HG02763 (cell line): ENCODE data around the gene POU2AF1.

ENCODE experiments used
- ATAC-seq: cut with Tn5 transposase; IDR thresholded peaks from one replicate; pipeline ENCODE4 v1.9.1; 2021; ENCODE audit warnings: mild to moderate bottlenecking, moderate library complexity; ENCODE audit not compliant: unreplicated experiment

POU2AF1 gene

GRCh38 chr11:111361052-111361801 is 17.8 kb downstream of the POU2AF1 start:
- ATAC-seq: no peak

GRCh38 chr11:111360150-111361043 is 18.7 kb downstream of the POU2AF1 start:
- no peak for ATAC-seq

GRCh38 chr11:111359223-111360149 is 19.6 kb downstream of the POU2AF1 start:
- ATAC-seq: no peak

GRCh38 chr11:111358038-111359001 is 20.8 kb downstream of the POU2AF1 start:
- ATAC-seq: no peak

- ATAC-seq: no peak
Observed at GRCh38 chr11:111357150-111358037, 21.7 kb downstream of the POU2AF1 start.

GRCh38 chr11:111356660-111357048 is 22.4 kb downstream of the POU2AF1 start:
- ATAC-seq: no peak

- no peak for ATAC-seq
Observed at GRCh38 chr11:111355956-111356659, 23.0 kb downstream of the POU2AF1 start.

GRCh38 chr11:111355101-111355500 is 24.0 kb downstream of the POU2AF1 start:
- no peak for ATAC-seq

GRCh38 chr11:111354601-111354891 is 24.5 kb downstream of the POU2AF1 start:
- ATAC-seq: no peak

GRCh38 chr11:111353776-111354600 is 25.1 kb downstream of the POU2AF1 start:
- ATAC-seq: no peak

GRCh38 chr11:111352935-111353710 is 26.0 kb downstream of the POU2AF1 start:
- no peak for ATAC-seq

GRCh38 chr11:111352231-111352746 is 26.8 kb downstream of the POU2AF1 start:
- no peak for ATAC-seq

GRCh38 chr11:111351374-111352055 is 27.6 kb downstream of the POU2AF1 start:
- no peak for ATAC-seq

GRCh38 chr11:111350811-111351210 is 28.3 kb downstream of the POU2AF1 start:
- ATAC-seq: no peak

GRCh38 chr11:111349191-111349695 is 29.8 kb downstream of the POU2AF1 start:
- no peak for ATAC-seq

GRCh38 chr11:111348147-111348546 is 30.9 kb downstream of the POU2AF1 start:
- no peak for ATAC-seq
